IMR-90 (cell line): ENCODE measurements around the gene EXD2.

ENCODE experiments used
- BHLHE40 ChIP-seq: fragments of 150-350 bp; IDR thresholded peaks from 2 replicates; pipeline ENCODE4 v1.6.1; 2016; ENCODE audit warnings: mild to moderate bottlenecking, low read depth, low read length
- CHD1 ChIP-seq: IDR thresholded peaks from 2 replicates; pipeline ENCODE4 v1.6.1; 2012; ENCODE audit warnings: low read depth, low read length, improper control_type of control experiment
- RFX5 ChIP-seq: IDR thresholded peaks from 2 replicates; pipeline ENCODE4 v1.8.0; 2012; ENCODE audit warnings: low read depth, mild to moderate bottlenecking, low read length, moderate library complexity
- SMC3 ChIP-seq: fragments of 150-350 bp; IDR thresholded peaks from 2 replicates; pipeline ENCODE4 v1.6.1; 2016; ENCODE audit warnings: low read depth, mild to moderate bottlenecking, antibody characterized with exemption, low read length, moderate library complexity
- USF2 ChIP-seq: fragments of 150-350 bp; IDR thresholded peaks from 2 replicates; pipeline ENCODE4 v1.6.1; 2017; ENCODE audit warnings: mild to moderate bottlenecking, antibody characterized with exemption, low read length, low read depth
- TF ChIP-seq, protein P1 (sequence below): conservative IDR thresholded peaks from 2 replicates; pipeline ENCODE4 v1.5.1; 2012; ENCODE audit warnings: mild to moderate bottlenecking, low read depth, low read length, improper control_type of control experiment

- TF ChIP-seq, protein P1, sequence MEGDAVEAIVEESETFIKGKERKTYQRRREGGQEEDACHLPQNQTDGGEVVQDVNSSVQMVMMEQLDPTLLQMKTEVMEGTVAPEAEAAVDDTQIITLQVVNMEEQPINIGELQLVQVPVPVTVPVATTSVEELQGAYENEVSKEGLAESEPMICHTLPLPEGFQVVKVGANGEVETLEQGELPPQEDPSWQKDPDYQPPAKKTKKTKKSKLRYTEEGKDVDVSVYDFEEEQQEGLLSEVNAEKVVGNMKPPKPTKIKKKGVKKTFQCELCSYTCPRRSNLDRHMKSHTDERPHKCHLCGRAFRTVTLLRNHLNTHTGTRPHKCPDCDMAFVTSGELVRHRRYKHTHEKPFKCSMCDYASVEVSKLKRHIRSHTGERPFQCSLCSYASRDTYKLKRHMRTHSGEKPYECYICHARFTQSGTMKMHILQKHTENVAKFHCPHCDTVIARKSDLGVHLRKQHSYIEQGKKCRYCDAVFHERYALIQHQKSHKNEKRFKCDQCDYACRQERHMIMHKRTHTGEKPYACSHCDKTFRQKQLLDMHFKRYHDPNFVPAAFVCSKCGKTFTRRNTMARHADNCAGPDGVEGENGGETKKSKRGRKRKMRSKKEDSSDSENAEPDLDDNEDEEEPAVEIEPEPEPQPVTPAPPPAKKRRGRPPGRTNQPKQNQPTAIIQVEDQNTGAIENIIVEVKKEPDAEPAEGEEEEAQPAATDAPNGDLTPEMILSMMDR = no peak
- TF ChIP-seq SMC3 (no peak), USF2 (no peak), BHLHE40 (no peak), CHD1 (no peak), RFX5 (no peak)
These were observed 19.7 kb upstream of the EXD2 start for GRCh38 chr14:69171569-69171968.
